Medulla oblongata (tissue), 1 donor: Measurements from ENCODE around the gene ZNF83.
"Not testable (repeated sequence)": the region's sequence is repeated elsewhere in the genome, so short reads cannot be mapped to it uniquely, and the experiment has no call there.

ENCODE experiments used
- DNase-seq: peaks from one replicate; pipeline ENCODE4 v3.0.0-alpha.2; 2015; ENCODE audit errors: extremely low spot score

ZNF83 gene

DNA sequence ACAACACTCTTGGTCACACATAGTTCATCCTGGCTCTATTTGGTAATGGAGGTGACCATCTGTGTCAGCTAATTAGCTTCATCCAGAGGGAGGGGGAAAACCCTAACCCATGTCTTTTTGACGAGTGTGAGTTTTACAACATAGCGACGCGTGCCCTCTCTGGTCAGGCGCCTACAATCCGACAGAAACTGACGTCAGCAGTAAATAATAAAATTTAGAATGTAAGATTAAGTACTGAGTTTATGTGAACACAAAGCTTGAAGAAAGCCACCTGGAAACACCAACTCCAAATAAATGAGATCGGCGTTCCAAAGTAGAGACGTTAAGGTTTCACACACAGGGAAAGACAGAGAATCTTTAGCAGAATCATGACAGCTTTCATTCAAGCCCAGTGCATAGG is 1.8 kb upstream of the ZNF83 start:
- DNase-seq, result no peak

DNA sequence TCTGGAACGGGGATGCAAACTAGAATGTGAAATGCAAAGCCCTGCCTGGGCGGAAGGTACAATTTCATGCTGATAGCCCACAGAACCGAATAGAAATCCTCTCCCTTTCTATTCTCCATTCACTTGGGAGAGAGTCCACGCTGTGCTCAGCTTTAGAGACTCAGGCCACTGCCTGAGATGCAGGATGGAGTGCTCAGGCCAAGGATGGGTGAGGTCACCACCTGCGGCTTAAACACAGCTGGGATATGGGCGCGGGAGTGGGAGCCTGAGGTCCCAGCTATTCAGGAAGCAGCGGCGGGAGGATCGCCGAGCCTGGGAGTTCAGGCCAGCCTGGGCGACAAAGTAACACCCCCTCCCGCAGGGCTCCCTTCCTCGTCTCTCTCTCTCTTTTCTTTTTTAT is 446 bp upstream of the ZNF83 start:
- no peak for DNase-seq

DNA sequence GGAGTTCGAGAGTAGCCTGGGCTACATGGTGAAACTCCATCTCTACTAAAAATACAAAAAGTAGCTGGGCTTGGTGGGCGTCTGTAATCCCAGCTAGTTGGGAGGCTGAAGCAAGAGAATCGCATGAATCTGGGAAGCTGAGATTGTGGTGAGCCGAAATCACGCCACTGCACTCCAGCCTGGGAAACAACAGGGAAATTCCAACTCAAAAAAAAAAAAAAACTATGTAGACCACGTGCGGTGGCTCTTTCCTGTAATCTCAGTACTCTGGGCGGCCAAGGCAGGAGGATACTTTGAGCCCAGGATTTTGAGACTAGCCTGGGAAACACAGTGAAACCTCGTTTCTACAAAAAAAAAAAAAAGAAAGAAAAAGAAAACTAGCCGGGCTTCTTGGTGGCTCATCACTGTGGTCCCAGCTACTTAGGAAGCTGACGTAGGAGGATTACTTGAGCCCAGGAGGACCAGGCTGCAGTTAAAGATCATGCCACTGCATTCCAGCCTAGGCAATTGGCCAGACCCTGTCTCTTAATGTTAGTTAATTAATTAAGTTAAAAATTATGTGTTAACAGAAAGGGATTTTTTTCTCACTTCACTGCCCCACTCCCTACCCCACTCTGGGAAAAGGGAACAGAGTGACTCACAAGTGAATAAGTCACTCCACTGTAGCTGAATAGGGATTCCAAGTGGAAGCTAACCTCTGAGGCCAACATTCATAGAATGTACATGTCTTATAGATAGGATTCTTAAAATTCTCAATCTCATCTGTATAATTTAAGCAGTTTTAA is 2.2 kb downstream of the ZNF83 start:
- no peak for DNase-seq

DNA sequence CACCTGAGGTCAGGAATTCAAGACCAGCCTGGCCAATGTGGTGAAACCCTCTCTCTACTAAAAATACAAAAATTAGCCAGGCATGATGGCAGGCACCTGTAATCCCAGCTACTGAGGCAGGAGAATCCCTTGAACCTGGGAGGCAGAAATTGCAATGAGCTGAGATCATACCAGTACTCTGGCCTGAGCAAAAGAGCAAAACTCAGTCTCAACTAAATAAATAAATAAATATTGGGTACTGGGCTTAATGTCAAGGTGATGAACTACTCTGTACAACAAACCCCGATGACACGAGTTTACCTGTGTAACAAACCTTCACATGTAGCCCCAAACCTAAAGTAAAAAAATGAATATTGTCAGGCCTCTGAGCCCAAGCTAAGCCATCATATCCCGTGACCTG is 10.7 kb downstream of the ZNF83 start:
- not testable (repeated sequence) for DNase-seq

DNA sequence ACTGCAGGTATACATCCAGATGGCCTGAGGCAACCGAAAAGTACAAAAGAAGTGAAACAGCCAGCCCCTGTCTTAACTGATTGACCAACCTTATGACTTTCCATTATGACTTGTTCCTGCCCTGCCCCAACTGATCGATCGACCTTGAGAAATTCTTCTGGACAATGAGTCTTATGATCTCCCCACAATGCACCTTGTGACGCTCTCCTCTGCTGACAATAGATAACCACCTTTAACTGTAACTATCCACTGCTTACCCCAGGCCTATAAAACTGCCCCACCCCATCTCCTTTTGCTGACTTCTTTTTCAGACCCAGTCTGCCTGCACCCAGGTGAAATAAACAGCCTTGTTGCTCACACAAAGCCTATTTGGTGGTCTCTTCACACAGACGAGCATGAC is 11.2 kb downstream of the ZNF83 start:
- DNase-seq, result no peak

DNA sequence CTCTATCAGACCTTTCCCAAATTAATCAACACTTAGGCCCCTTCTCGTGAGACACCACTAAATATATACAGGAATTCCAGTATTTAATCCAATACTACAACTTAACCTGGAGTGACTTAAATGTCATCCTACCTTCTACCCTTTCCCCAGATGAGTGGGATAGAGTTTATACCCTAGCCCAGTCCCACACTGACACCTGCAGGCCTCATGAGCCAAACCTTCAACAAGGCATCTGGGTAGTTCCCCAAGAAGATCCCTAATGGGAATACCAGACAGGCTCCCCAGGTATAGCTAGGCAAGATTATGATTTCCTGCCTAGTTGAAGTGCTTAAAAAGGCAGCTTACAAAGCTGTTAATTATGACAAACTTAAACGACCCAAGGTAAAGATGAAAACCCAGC is 15.9 kb downstream of the ZNF83 start:
- DNase-seq, result no peak

DNA sequence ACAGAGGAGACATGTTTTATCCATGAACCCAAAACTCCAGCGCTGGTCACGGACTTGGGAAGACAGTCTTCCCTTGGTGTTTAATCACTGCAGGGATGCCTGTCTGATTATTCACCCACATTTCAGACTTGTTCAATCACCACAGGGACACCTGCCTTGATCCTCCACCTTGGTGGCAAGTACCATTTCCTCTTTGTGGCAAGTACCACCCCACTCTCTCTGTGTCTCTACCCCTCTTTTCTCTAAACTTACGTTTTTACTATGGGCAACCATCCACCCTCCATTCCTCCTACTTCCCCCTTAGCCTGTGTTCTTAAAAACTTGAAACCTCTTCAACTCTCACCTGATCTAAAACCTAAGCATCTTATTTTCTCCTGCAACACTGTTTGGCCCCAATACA is 16.8 kb downstream of the ZNF83 start:
- no peak for DNase-seq

DNA sequence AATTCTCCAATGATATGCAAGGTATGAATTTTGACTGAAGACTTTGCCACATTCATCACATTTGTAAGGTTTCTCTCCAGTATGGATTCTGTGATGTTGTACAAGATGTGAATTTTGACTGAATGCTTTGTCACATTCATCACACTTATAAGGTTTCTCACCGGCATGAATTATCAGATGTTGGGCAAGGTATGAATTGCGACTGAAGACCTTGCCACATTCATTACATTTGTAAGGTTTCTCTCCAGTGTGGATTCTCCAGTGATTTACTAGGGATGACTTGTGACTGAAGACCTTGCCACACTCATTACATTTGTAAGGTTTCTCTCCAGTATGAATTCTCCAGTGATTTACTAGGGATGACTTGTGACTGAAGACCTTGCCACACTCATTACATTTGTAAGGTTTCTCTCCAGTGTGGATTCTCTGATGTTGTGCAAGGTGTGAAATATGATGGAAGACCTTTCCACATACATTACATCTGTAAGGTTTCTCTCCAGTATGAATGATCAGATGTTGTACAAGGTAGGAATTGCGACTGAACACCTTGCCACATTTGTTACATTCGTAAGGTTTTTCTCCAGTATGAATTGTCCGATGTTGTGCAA is 24.8 kb downstream of the ZNF83 start:
- no peak for DNase-seq

DNA sequence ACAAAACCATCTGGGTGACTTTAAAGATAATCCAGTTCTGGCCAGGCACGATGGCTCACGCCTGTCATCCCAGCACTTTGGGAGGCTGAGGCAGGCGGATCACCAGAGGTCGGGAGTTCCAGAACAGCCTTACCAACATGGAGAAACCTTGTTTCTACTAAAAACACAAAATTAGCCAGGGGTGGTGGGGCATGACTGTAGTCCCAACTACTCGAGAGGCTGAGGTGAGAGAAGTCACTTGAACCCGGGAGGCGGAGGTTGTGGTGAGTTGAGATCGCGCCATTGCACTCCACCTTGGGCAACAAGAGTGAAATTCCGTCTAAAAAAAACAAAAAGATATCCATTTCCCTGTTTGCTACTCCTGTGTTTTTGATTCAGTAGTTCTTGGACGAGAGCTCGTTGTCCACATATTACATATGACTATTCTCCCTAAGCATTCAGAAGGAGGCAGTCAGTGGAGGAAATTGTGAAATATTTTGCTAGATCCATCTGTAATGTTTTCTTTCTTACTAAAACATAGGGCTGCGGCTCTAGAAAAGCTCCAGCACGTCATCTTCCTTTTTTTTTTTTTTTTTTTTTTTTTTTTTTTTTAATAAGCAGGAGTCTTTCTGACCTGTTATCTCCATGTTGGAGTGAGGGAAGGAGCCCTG is 34.5 kb downstream of the ZNF83 start:
- DNase-seq, result no peak

DNA sequence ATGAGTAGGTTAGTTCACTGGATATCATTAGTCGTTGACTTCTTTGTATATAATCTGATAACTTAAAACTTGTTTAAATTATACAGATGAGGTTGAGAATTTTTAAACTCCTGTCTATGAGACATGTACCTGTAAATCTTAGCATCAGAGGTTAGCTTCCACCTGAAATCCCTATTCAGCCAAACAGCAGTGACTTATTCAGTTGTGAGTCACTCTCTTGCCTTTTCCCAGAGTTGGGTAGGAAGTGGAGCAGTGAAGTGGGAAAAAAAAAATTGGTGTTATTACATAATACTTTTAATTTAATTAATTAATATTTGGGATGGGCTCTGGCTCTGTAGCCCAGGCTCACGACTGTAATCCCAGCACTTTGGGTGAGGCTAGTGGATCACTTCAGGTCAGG is 35.2 kb downstream of the ZNF83 start:
- no peak for DNase-seq

DNA sequence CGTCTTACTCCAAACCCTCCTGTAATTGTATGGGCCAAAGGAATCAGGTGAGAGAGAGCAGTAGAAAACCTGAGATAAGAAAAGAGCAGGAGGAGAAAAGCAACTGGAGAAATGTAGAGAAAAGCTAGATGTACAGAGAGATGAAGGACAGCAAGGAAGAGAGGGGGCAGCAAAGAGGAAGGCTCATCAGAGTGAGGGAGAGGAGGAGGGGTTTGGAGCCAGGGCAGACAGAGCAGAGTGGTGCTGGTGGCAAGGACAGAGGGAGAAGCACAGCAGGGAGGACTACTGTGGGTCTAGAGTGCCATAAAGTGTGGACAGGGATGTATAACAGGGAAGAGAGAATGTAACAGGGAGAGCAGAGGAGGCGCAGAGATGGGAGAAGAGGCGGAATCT is 36.2 kb downstream of the ZNF83 start:
- DNase-seq, result peak; percentile 25

DNA sequence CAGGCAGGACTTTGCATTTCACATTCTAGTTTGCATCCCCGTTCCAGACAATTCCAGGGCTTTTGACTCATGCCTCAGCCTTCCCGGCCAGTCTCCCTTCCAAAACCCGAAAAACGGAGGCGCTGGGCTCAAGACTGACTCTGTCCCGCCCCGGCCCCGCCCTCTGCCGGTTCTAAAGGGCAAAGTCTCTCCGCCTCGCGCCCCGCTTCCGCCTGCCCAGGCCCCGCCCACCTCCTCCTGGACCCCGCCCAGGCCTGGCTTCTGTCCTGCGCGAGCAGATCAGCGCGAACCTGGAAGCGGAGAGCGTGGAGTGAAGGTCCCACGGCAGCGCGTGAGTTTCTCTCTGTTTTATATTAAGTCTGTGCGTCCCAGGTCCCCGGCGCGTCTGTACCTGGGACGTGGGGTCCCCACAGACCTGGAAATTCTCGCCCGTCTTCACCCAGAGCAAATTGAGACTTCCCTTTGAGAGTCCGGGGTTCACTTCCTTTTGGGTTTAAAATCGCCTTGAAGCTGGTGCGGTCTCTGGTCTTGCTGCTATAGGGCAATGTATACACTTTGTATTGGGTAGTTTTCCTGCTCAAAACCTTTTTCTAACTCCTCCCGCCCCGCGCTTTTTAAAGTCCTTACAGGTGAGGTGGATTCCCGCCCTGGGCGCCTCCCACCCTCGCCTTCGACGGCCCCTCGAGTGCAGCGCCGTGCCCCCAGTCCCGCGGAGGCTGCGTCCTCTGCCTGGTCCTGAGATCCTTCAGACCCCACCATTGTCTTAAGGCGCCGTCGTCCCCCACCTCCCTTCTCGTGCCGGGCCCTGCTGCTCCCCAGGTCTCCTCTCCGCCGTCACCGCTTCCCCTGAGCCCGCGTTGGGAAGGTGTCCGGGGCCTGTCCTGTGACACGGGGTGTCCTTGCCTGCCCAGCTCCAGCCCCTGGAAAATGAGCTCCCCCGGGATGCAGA is 36.9 kb downstream of the ZNF83 start:
- peak; percentile 83 for DNase-seq

DNA sequence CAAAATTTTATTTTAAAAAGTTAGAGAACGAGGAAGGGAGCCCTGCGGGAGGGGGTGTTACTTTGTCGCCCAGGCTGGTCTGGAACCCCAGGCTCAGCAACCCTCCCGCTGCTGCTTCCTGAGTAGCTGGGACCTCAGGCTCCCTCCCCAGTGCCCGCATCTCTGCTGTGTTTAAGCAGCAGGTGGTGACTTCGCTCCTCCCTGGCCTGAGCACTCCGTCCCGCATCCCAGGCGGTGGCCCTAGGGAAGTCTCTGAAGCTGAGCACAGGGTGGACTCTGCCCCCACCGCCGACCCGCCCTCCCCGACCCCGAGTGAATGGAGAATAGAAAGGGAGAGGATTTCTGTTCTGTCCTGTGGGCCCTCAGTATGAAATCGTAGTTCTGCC is 37.5 kb downstream of the ZNF83 start:
- DNase-seq, result peak; percentile 2

DNA sequence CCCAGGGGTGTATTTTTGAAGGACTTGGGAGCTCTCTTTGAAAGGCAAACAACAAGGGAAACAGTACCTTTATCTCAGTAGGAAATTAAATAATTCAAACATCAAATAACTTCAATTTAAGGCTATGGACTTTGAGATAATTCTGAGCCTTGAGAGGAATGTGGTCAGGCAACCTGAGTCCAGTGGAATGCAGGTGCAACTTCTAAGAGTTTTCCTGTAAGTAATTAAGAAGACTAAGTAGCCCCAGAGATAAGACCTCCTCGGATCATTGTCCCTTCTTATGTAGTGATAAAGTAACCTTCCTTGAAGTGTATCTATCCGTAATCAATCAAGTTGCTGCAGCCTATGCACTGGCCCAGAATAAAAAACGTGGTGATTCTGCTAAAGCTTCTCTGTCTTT is 38.9 kb downstream of the ZNF83 start:
- no peak for DNase-seq

DNA sequence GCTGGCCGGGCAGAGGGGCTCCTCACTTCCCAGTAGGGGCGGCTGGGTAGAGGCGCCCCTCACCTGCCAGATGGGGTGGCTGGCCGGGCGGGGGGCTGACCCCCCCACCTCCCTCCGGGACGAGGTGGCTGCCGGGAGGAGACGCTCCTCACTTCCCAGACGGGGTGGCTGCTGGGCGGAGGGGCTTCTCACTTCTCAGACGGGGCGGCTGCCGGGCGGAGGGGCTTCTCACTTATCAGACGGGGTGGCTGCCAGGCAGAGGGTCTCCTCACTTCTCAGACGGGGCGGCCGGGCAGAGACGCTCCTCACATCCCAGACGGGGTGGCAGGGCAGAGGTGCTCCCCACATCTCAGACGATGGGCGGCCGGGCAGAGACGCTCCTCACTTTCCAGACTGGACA is 44.7 kb downstream of the ZNF83 start:
- DNase-seq, result not testable (repeated sequence)

DNA sequence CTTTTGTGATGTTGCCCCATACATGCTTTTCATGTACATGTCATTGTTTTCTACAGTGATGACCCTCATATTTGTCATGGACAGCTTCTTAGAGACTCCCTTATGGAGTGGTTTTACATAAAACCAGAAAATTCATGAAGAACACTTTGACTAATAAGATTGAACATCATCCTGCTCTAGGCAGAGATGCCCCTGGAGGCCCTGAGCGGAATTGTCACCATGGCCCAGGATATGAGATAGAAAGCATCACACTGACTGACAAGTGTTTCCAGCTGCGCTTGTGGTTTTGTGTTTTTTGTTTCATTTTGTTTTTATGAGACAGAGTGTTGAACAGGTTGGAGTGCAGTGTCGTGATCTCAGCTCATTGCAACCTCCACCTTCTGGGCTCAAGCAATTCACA is 45.9 kb downstream of the ZNF83 start:
- no peak for DNase-seq

DNA sequence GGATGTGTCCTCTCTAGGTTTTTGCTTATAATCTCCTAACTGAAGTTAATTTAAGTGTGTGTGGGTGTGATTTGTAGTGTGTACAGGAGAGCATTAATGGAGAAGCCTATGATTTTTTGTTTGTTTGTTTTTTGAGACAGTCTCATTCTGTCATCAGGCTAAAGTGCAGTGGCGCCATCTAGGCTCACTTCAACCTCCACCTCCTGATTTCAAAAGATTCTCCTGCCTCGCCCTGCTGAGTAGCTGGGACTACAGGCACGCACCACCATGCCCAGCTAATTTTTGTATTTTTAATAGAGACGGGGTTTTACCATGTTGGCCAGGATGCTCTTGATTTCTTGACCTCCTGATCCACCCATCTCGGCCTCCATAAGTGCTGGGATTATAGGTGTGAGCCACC is 47.4 kb downstream of the ZNF83 start:
- DNase-seq, result no peak

DNA sequence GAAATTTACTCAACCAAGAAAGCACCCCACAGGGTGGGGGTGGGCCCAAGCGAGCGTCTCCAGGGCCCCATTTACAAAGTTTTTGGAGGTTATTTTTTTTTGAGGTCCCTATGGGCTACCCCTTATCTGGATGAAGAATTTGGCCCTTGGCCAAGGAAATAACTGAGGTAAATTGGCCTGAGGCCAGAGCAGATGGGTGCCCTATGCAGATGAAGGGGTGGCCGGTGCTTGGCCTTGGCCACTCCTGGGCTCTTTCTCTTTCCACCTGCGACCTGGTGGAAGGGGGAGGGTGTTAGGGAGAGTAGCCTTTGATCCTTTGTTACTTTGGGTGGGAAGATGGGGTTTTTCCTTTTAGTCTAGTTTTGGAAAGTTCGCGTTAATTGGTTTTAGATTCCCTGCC is 52.6 kb downstream of the ZNF83 start:
- no peak for DNase-seq

DNA sequence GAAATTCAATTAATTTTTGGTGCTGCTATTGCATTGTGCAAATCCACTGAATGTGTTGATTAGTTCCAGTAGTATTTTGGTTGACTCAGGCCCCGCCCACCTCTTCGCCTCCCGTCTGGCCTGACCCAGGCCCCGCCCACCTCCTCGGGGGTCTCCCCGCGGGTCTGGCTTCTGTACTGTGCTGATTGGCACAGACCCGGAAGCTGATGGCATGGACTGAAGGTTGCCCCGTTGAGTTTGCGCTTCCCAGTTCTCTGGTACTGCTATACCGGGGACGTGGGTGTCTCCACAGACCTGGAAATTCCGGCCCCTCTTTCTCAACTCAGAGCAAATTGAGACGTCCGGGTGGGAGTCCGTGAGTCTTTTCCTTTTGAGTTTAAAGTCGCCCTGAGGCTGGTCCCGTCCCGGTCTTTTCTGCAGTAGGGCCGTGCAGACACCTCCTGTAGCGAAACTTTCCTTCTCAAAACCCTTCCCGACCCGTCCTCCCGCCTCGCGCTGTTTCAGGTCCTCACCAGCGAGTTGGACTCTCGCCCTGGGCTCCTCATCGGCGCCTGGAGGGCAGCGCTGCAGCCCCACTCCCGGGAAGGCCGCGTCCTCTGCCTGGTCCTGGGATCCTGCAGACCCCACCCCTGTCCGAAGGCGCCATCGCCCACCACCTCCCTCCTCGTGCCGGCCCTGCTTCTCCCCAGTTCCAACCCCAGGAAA is 53.3 kb downstream of the ZNF83 start:
- no peak for DNase-seq

DNA sequence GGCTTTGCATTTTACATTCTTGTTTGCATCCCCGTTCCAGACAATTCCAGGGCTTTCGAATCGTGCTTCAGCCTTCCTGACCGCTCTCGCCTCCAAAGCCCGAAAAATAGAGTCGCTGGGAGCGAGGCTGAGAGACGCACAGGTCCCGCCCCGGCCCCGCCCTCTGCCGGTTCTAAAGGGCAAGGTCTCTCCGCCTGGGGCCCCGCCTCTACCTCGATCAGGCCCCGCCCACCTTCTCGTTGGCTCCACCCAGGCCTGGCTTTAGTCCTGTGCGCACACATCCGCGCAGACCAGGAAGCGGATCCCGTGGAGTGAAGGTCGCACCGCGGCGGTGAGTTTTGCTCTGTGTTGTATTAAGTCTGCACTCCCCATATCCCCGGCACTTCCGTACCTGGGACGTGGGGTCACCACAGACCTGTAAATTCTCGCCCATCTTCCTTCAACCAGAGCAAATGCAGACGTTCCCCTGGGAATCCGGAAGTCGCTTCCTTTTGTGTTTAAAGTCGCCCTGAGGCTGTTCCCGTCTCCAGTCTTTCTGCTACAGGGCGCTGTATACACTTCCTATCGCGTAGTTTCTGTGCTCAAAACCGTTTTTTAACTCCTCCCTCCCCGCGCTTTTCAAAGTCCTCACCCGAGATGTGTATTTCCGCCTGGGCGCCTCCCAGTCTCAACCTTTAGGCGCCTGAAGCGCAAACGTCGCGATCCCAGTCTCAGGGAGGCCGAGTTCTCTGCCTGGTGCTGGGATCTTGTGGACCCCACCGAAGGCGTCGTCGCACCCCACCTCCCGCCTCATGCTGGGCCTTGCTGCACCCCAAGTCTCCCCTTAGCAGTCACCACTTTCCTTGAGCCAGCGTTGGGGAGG is 67.9 kb downstream of the ZNF83 start, which contains the start of gene ZNF701:
Gene ZNF701, plus strand, starts transcription at position 288 of the 862 bp plus-strand sequence. CDS start 3,861 bp downstream, outside the sequence.
- peak; percentile 95 for DNase-seq
